Astrocyte (in vitro differentiated cells and primary cell): Measurements from ENCODE around the gene PCLO.

Experiments used
- EZH2 ChIP-seq: IDR thresholded peaks from 2 replicates; pipeline ENCODE4 v1.6.1; 2012; ENCODE audit warnings: mild to moderate bottlenecking, low read length, inconsistent platforms; ENCODE audit not compliant: insufficient read depth
- TF ChIP-seq, protein P1 (sequence below): IDR thresholded peaks from 2 replicates; pipeline ENCODE4 v1.5.1; 2011; ENCODE audit warnings: low read depth, mild to moderate bottlenecking, inconsistent platforms, low read length, moderate library complexity; ENCODE audit not compliant: insufficient read depth

- TF ChIP-seq, protein P1, sequence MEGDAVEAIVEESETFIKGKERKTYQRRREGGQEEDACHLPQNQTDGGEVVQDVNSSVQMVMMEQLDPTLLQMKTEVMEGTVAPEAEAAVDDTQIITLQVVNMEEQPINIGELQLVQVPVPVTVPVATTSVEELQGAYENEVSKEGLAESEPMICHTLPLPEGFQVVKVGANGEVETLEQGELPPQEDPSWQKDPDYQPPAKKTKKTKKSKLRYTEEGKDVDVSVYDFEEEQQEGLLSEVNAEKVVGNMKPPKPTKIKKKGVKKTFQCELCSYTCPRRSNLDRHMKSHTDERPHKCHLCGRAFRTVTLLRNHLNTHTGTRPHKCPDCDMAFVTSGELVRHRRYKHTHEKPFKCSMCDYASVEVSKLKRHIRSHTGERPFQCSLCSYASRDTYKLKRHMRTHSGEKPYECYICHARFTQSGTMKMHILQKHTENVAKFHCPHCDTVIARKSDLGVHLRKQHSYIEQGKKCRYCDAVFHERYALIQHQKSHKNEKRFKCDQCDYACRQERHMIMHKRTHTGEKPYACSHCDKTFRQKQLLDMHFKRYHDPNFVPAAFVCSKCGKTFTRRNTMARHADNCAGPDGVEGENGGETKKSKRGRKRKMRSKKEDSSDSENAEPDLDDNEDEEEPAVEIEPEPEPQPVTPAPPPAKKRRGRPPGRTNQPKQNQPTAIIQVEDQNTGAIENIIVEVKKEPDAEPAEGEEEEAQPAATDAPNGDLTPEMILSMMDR = no peak
- no peak for TF ChIP-seq EZH2
Observed at GRCh38 chr7:82906502-82906901, 256.2 kb downstream of the PCLO start.
